OCI-LY1 (cell line): Measurements from ENCODE around the gene HOXA2.

Experiments used
- EZH2 ChIP-seq: fragments of 200-600 bp; sonication (generic), shearing (Covaris generic); IDR thresholded peaks from 2 replicates; pipeline ENCODE4 v1.8.0; 2017; ENCODE audit warnings: borderline replicate concordance, mixed run types, mild to moderate bottlenecking, antibody characterized with exemption, low read length, moderate library complexity, mixed read lengths
- TF ChIP-seq, protein P1 (sequence below): fragments of 200-600 bp; sonication (generic), shearing (Covaris generic); IDR thresholded peaks from 2 replicates; pipeline ENCODE4 v1.5.1; 2017; ENCODE audit warnings: mild to moderate bottlenecking, antibody characterized with exemption, low read length, moderate library complexity, mixed read lengths

DNA sequence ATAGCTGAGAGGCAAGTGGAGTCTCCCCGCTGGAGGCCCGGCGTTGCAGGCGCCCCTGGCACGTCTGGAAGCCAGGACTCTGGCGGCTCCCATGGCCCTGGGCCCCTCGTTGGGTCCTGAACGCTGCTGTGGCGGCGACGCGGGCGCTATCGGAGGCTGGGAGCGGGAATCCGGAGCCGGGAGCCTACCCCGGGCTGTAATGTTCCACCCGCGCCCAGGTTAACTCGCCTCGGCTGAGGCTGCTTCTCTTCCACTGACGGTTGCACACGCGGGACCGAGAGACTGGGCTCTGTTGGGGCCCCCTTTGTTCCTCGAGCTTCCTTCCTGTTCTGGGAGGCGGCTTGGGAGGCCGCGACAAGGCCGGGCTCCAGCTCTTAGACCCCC lies 42.3 kb upstream of the HOXA2 start:
- no peak for TF ChIP-seq EZH2
- TF ChIP-seq, protein P1, sequence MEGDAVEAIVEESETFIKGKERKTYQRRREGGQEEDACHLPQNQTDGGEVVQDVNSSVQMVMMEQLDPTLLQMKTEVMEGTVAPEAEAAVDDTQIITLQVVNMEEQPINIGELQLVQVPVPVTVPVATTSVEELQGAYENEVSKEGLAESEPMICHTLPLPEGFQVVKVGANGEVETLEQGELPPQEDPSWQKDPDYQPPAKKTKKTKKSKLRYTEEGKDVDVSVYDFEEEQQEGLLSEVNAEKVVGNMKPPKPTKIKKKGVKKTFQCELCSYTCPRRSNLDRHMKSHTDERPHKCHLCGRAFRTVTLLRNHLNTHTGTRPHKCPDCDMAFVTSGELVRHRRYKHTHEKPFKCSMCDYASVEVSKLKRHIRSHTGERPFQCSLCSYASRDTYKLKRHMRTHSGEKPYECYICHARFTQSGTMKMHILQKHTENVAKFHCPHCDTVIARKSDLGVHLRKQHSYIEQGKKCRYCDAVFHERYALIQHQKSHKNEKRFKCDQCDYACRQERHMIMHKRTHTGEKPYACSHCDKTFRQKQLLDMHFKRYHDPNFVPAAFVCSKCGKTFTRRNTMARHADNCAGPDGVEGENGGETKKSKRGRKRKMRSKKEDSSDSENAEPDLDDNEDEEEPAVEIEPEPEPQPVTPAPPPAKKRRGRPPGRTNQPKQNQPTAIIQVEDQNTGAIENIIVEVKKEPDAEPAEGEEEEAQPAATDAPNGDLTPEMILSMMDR: no peak
